ENCODE data around the gene CAMK2G.

GRCh38 chr10:73813333-73813732, 61.0 kb downstream of the CAMK2G start:
- TF ChIP-seq, protein P1, sequence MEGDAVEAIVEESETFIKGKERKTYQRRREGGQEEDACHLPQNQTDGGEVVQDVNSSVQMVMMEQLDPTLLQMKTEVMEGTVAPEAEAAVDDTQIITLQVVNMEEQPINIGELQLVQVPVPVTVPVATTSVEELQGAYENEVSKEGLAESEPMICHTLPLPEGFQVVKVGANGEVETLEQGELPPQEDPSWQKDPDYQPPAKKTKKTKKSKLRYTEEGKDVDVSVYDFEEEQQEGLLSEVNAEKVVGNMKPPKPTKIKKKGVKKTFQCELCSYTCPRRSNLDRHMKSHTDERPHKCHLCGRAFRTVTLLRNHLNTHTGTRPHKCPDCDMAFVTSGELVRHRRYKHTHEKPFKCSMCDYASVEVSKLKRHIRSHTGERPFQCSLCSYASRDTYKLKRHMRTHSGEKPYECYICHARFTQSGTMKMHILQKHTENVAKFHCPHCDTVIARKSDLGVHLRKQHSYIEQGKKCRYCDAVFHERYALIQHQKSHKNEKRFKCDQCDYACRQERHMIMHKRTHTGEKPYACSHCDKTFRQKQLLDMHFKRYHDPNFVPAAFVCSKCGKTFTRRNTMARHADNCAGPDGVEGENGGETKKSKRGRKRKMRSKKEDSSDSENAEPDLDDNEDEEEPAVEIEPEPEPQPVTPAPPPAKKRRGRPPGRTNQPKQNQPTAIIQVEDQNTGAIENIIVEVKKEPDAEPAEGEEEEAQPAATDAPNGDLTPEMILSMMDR (conservative IDR thresholded peaks at IDR 0.05; ENCODE audit: low read depth in 2 of 2), result no peak
- TF ChIP-seq POLR2AphosphoS5 (IDR thresholded peaks at IDR 0.05; ENCODE audit: low read depth) (no peak), EZH2 (IDR thresholded peaks at IDR 0.05; ENCODE audit: low read depth, unreplicated experiment) (no peak), JUNB (IDR thresholded peaks at IDR 0.05; ENCODE audit: unreplicated experiment) (no peak), REST (IDR thresholded peaks at IDR 0.05; ENCODE audit: unreplicated experiment) (no peak), NANOG (IDR thresholded peaks at IDR 0.05; ENCODE audit: borderline replicate concordance) (no peak), CREB1 (CRISPR knock-in tag; IDR thresholded peaks at IDR 0.05; ENCODE audit: low read depth) (no peak), EZH2phosphoT487 (IDR thresholded peaks at IDR 0.05; ENCODE audit: unreplicated experiment) (no peak)

All from GM23338 (cell line).